ENCODE measurements around the gene UBTD1.

DNA sequence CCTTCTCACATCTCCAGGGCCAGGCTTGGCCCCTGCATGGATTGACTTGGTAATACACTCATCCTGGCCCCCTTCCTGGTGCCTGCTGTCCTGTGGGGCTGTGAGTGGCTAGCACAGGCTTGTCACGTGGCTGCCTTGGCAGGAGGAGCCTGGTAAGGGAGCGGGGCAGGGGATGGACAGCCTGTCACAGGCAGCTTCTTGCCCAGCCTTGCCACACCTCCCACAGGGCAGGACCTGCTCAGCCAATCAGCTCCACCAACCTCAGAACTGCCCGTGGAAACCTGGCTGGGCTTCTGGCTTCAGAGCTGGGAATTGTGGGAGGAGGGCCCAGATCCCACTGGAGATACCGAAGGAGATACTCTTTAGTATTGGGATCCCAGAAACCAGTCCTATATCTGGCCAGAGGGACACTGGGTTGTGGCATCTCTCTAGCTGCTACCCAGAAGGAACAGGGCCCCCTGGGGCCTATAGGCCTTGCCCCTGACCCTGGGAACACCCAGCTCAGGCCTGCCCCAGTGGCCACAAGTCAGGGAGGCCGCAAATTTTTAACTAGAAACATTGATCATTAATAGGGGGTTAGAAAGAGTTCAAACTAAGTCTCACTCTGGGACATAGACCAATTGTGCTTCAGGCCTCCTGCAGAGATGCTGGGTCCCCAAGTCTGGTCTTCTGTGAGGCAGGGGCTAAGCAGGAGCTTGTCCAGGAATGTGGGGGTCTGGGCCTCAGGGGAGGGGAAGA is 85.5 kb downstream of the UBTD1 start, which contains the start of gene HOGA1:
- no peak for TF ChIP-seq CTCF (conservative IDR thresholded peaks at IDR 0.05 in 1 of 2, IDR thresholded peaks at IDR 0.05 in 1 of 2; ENCODE audit: extremely low read depth in 1 of 2, insufficient read depth in 1 of 2, low read depth in 1 of 2, low read length in 2 of 2)
- TF ChIP-seq EZH2 (IDR thresholded peaks at IDR 0.05; ENCODE audit: borderline replicate concordance, low read length): no peak

Measured in mammary epithelial cell (primary cell).